Right renal pelvis (tissue), 4 donors: ENCODE data around the gene IQGAP1. TPM values are rescaled to one million over a fixed set of nuclear protein-coding genes. Genes with fewer than 3 reads are reported as not detected.

Experiments used
- DNase-seq, 4 donors: peaks; one replicate each; pipeline ENCODE4 v3.0.0-alpha.2; 2013; ENCODE audit warnings: low read depth in 4 of 4, low spot score in 3 of 4, missing footprints in 1 of 4
- polyA plus RNA-seq, 4 donors: library from polyadenylated mRNA; unstranded; fragments of 120-200 nt; gene quantifications; one replicate each; pipeline ENCODE4 v1.2.1, GENCODE V29; 2013; ENCODE audit not compliant: insufficient read length in 4 of 4

IQGAP1 gene
- polyA plus RNA-seq, 4 donors: 135 to 184 (median 175) TPM

DNA sequence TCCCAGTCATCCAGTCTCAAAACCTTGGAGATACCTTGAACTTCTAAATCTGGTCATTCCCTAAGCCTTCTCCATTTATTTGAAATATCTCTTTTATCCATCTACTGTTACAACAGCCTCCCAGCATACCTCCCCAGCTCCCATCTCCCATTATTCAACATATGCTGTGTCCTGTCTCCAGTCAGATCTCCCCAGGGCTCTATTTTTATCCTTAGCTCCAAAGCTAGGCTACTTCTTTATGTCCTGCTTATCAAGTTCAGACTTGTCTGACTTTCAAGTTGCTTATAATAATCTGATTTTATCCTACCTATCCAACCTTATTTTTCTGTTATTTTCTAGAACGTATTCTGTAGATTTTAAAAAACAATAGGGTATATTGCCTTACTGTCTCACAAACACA lies 44.2 kb downstream of the IQGAP1 start:
- no peak for DNase-seq

DNA sequence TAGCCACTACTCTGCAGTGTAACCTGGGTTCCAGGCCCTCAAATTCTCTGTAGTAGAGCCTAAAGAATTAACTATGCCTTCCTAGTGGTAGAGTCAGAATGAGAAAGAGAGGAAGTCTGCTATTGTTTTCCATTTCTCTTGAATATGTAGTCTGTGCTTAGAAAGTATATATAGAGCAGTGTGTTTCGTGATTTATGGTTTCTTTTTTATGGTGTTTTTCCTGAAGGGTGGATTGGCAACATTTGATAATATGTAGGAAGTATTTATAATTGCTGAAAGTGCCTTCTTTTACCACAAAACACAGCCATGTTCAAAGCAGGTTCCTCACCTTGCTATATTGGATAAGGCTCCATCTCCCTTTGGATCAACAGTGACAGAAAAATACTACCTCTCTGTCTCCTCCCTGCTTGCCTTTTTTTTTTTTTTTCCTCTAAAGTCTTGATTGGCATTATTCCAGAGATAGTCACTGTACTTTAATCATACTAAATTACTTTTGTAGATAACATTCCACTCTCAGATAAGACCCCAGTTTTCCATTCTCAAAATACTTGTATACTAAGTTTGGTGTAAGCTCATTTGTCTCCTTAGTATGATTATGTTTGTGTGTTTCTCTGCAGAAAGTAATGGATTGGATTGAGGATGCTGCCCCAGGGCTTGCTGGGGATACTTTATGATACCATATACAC lies 47.8 kb downstream of the IQGAP1 start:
- DNase-seq: no peak

- DNase-seq: no peak
These were observed 48.9 kb downstream of the IQGAP1 start for GRCh38 chr15:90436952-90437351.

GRCh38 chr15:90437516-90437915 lies 49.5 kb downstream of the IQGAP1 start:
- no peak for DNase-seq

- DNase-seq: no peak
These were observed 51.9 kb downstream of the IQGAP1 start for GRCh38 chr15:90439946-90440345.

DNA sequence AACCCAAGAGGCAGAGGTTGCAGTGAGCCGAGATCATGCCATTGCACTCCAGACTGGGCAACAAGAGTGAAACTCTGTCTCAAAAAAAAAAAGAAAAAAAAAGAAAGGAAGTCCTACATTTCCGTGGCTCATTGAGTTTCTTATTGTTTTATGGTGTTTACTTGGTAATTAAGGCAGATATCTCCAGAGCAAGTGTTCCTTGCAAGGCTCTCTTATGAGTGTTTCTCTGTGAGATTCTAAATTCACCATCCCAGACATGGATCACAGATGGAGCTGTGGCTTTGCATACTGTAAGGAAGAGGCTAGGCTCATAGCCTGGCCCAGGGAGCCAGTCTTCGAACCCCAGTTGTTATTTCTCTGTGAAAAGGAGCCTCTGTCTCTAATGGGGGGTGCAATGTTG lies 53.0 kb downstream of the IQGAP1 start:
- no peak for DNase-seq

DNA sequence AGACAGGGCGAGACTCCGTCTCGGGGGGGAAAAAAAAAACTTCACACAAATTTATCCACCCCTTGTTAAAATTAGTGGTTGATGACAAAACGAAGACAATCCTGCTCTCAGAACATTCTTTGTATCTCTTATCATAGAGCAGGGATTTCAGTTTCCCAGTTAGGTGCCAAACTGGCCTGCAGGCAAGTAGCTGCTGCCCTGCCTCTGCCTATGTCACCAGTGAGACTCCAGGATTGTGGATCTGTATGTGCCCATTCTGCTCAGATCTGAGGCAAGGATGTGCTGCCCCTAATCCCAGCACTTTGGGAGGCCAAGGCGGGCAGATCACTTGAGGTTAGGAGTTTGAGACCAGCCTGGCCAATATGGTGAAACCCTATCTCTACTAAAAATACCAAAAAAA lies 54.4 kb downstream of the IQGAP1 start:
- DNase-seq: no peak

- no peak for DNase-seq
These were observed 61.2 kb downstream of the IQGAP1 start for GRCh38 chr15:90449206-90449735.

DNA sequence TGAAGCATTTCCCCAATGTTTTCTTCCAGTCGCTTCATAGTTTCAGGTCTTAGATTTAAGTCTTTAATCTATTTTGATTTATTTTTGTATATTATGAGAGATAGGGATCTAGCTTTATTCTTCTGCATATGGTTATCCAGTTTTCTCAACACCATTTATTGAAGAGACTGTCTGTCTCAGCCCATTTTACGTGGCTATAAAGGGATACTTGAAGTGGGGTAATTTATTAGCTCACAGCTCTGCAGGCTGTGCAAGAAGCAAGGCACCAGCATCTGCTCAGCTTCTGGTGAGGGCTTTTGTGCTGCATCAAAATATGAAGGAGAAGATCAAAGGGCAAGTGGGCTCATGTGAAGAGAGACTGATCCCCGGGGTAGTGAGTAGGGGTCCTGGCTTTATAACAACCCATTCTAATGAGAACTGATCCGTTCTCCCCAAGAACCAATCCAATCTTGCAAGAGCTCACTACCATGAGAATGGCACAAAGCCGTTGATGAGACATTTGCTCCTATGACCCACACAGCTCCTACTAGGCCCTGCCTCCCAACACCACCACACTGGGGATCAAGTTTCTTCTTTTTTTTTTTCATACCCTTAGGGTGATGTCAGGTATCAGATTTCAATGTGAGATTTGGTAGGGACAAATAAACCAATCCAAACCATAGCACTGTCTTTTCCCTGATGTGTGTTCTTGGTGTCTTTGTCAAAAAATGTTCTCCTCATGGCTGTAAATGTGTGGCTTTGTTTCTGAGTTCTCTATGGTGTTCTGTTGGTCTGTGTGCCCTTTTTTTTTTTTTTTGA lies 63.2 kb downstream of the IQGAP1 start:
- no peak for DNase-seq

GRCh38 chr15:90456236-90456635 lies 68.2 kb downstream of the IQGAP1 start:
- no peak for DNase-seq

DNA sequence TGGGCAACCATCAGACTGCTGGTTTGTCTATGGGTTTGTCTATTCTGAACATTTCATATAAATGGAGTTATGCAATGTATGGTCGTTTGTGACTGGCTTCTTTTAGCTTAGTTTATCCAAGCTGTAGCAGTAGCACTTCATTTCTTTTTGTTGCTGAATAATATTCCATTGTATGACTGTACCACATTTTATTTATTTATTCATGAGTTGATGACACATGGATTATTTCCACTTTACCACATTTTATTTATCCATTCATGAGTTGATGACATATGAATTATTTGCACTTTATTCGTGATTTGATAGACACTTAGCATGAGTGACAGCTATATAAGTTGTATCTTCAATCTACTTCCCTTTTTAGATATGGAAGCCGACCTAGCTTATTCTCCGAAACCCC lies 70.0 kb downstream of the IQGAP1 start:
- DNase-seq: no peak

GRCh38 chr15:90459368-90459767 lies 71.3 kb downstream of the IQGAP1 start:
- DNase-seq: no peak

GRCh38 chr15:90460142-90460824 lies 72.2 kb downstream of the IQGAP1 start:
- no peak for DNase-seq

GRCh38 chr15:90463381-90463780 lies 75.3 kb downstream of the IQGAP1 start:
- no peak for DNase-seq

GRCh38 chr15:90465140-90465929 lies 77.3 kb downstream of the IQGAP1 start:
- no peak for DNase-seq

DNA sequence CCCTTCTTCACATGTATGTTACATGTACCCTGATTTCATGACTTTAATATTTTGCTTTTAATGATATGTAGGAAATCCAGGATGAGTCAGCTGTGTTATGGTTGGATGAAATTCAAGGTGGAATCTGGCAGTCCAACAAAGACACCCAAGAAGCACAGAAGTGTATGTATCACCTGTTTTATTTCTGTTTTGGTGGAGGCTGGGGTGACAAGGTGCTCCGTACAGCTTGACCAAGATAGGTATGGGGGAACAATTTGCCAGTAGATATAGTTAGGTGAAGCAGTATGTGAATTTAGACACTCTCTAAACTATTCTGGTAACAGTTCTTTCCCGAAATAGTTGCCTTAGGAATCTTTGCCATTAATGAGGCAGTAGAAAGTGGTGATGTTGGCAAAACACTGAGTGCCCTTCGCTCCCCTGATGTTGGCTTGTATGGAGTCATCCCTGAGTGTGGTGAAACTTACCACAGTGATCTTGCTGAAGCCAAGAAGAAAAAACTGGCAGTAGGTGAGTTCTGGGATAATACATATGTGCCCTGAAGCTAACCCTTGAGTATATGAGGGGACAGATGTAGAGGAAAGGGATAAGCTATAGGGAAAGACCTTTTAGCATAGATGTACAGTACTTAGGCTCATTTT lies 78.0 kb downstream of the IQGAP1 start:
- DNase-seq: no peak

DNA sequence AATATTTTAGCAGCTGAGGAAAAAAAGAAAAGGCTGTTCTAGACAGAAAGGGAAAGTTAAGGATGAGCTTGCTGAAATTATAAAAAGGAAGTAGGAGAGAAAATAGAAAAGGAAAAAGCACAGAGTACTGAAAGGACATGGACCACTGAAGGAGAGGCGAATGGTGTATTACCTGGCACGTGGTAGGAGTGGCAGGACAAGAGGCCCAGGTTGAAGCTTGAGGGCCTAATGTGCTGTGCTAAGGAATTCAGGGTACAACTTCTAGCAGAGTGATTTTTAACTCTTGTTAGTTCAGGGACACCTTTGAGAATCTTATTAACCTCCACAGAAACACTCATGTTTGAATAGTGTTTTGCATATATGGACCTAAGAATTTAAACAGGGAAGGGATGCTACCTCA lies 81.7 kb downstream of the IQGAP1 start:
- no peak for DNase-seq

GRCh38 chr15:90470453-90470852 lies 82.4 kb downstream of the IQGAP1 start:
- no peak for DNase-seq

DNA sequence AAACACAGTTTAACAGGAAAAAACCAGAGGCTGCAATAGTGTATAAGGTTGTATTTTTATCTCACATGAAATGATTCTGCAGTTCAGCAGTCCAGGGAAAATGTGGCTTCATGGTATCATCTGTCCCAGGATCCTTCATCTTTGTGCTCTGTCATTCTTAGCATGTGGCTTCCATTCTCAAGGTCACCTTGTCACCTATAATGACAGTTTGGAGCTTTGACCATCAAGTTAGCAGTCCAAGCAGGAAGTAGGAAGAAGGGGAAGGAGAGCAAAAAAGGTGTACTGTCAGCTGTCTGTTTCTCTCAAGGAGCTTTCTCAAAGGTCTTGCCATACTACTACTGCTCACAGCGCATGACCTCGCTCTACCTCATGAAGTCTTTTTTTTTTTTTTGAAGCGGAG lies 83.1 kb downstream of the IQGAP1 start:
- no peak for DNase-seq

DNA sequence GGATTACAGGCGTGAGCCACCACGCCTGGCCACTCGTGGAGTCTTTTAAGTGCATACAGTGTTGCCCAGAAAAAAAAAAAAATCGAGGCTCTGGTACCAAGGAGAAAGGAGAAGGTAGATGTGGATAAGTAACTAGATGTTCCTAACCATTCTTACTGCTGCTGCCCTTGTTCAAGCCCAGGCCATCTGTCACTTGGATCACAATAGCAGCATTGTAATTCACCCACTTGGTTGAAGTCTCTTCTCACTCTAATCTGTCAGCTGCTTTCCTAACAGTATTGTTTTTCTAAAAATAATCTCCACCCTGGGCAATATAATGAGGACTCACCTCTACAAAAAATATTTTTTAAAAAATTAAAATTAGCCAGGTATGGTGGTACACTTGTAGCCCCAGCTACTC lies 83.7 kb downstream of the IQGAP1 start:
- DNase-seq: no peak
